SH-SY5Y (cell line): Measurements from ENCODE around the gene TOMT.

ENCODE experiments used
- GATA2 ChIP-seq: IDR thresholded peaks from 2 replicates; pipeline ENCODE4 v1.6.1; 2011; ENCODE audit warnings: mild to moderate bottlenecking, low read depth, low read length
- GATA3 ChIP-seq: IDR thresholded peaks from 2 replicates; pipeline ENCODE4 v1.6.1; 2011; ENCODE audit warnings: low read depth, mild to moderate bottlenecking, low read length, moderate library complexity

TOMT gene, protein sequence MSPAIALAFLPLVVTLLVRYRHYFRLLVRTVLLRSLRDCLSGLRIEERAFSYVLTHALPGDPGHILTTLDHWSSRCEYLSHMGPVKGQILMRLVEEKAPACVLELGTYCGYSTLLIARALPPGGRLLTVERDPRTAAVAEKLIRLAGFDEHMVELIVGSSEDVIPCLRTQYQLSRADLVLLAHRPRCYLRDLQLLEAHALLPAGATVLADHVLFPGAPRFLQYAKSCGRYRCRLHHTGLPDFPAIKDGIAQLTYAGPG

DNA sequence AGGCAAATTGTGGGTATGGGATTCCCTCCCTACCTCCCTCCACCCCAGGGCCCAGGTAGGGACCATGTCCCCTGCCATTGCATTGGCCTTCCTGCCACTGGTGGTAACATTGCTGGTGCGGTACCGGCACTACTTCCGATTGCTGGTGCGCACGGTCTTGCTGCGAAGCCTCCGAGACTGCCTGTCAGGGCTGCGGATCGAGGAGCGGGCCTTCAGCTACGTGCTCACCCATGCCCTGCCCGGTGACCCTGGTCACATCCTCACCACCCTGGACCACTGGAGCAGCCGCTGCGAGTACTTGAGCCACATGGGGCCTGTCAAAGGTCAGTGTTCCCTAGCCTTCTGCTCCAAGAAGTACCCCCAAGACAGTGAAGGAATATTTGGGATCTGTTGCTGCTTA lies at the start of gene TOMT:
Gene TOMT (plus strand): TSS at position 37 of the 400 bp plus-strand sequence. CDS start 28 bp downstream, at position 65.
- TF ChIP-seq GATA3 (no peak), GATA2 (no peak)

GRCh38 chr11:72058416-72059034 lies 47.2 kb upstream of the TOMT start:
- no peak for TF ChIP-seq GATA2
- no peak for TF ChIP-seq GATA3

- TF ChIP-seq GATA2 (no peak), GATA3 (no peak)
Measured at GRCh38 chr11:72061739-72062396, 43.9 kb upstream of the TOMT start.

DNA sequence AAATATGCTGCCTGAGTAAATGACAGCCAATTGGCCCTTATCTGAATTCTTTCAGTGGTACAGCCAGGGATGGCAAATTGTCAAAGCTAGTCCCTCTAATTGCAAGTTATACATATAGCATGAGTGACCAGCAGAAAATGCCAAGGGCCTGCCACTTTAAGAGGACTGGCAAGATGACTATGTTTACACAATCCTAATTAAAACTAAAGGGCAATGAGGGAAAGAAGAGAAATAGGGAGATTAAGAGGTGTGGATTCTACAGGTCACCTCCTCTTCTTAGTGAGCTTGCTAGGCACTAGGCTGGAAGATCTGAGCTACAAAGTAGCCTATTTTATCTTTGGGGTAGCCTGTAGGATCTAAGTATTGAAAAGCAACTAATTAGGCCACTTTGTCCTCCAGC lies 38.9 kb upstream of the TOMT start:
- no peak for TF ChIP-seq GATA3
- TF ChIP-seq GATA2: no peak

DNA sequence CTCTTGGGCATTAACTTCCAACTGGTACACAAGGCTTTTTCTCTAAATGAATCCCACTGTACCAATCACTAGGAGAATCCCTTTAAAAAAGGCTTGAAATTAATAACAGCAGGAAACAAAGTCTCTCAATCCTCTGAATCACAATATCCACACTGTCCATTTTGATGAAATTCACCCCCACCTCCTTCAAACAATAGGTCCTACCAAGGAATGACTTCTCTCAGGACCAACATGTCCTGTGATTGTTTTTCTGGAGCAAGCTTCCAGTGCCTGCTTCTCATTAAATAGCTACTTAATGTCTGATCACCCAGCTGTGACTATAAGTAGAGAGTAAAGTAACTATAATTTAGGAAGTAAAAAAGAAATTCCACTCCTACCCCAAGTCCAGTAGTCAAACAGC lies 38.5 kb upstream of the TOMT start:
- TF ChIP-seq GATA2: no peak
- no peak for TF ChIP-seq GATA3

- TF ChIP-seq GATA3: no peak
- no peak for TF ChIP-seq GATA2
Measured at GRCh38 chr11:72067676-72068075, 38.0 kb upstream of the TOMT start.

GRCh38 chr11:72069200-72069599 lies 36.5 kb upstream of the TOMT start:
- no peak for TF ChIP-seq GATA2
- no peak for TF ChIP-seq GATA3

- TF ChIP-seq GATA2 (no peak), GATA3 (no peak)
Measured at GRCh38 chr11:72069787-72070251, 35.9 kb upstream of the TOMT start.

DNA sequence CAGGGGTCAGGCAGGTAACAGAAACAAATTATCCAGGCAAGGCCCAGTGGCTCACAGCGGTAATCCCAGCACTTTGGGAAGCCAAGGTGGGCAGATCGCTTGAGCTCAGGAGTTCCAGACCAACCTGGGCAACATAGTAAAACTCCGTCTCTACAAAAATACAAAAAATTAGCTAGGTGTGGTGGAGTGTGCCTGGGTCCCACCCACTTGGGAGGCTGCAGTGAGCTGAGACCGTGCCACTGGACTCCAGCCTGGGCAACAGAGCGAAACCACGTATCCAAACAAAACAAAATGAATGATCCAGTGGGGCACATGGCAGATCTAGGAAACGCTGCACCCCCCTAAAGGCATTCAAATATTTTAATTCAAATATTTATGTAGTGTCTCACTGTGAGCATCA lies 35.2 kb upstream of the TOMT start:
- TF ChIP-seq GATA2 (no peak), GATA3 (no peak)

DNA sequence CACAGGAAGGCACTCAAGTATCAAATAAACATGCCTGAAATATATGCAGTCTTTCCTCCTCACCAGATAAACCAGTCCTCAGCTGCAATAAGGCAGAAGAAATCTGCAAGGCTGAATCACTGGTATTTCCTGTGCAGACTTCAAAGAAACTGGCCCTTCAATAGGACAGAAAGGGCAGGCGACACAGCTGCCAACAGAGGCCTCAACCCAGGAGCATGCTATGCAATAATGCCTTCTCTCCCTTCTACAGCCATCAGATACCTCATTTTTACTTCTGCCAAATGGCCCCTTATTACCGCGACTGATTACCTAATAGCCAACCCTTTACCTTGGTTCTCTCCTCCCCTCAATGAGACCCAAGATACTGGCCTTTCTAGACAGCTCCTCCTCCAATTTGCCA lies 33.4 kb upstream of the TOMT start:
- TF ChIP-seq GATA3 (no peak), GATA2 (no peak)

GRCh38 chr11:72075109-72075508 lies 30.6 kb upstream of the TOMT start:
- no peak for TF ChIP-seq GATA2
- no peak for TF ChIP-seq GATA3

DNA sequence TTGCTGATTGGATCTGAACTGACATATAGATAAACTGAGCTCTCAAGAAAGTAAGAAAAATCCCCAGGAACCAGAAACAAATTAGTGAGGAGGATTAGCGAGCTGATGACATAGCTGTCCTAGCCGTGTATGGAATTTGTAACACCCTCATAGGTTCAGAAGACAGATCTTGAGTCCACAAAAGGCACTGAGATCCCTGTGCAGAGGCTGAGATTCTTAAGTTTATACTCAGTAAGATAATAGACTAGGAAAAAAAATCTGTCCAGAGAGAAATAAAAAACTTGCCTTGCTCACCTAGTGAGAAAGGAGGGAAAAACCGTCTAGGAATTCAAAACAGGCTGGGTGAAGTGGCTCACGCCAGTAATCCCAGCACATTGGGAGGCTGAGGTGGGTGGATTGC lies 30.0 kb upstream of the TOMT start:
- TF ChIP-seq GATA2: no peak
- TF ChIP-seq GATA3: no peak

DNA sequence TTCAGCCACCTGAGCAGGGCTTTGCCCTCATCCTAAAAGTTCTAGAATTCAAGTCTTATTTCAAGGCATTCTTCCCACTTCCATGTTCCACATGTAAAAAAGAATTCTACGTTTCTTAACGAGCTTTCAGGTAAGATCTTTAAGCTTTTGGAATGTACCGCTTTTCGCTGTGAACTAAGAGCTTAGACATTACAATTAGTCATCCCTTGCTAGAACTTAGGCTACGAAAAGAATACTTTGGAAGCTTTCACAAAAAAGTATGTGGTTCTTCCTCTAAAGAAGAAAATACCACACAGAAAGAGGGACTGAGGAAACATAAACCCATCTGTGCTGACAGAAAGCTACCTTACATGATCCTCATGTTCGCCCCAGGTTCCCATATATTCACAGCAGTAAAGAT lies 27.2 kb upstream of the TOMT start:
- TF ChIP-seq GATA3: no peak
- no peak for TF ChIP-seq GATA2

DNA sequence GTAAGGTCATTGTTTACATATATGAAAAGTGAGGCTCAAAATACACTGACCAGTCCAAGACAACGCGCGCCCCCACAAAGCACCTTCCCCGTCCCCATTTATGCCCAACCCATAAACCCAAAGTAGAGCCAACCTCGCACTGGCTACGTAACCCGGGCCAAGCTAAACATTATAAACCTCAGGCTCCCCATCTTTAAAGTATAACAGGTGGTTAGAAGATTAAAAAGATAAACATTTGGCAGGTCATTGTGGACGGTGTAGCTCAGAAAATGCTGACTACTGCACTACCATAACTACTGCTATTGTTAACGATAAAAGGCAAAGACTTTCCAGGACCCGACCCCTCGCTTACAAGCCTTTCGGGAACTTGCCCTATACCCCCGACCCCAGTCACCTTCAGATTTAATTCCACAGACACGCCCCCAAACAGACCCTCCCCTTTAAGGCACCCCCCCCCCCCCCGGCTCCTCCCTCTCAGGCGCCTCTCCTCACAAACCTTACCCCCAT lies 25.9 kb upstream of the TOMT start:
- TF ChIP-seq GATA3: no peak

DNA sequence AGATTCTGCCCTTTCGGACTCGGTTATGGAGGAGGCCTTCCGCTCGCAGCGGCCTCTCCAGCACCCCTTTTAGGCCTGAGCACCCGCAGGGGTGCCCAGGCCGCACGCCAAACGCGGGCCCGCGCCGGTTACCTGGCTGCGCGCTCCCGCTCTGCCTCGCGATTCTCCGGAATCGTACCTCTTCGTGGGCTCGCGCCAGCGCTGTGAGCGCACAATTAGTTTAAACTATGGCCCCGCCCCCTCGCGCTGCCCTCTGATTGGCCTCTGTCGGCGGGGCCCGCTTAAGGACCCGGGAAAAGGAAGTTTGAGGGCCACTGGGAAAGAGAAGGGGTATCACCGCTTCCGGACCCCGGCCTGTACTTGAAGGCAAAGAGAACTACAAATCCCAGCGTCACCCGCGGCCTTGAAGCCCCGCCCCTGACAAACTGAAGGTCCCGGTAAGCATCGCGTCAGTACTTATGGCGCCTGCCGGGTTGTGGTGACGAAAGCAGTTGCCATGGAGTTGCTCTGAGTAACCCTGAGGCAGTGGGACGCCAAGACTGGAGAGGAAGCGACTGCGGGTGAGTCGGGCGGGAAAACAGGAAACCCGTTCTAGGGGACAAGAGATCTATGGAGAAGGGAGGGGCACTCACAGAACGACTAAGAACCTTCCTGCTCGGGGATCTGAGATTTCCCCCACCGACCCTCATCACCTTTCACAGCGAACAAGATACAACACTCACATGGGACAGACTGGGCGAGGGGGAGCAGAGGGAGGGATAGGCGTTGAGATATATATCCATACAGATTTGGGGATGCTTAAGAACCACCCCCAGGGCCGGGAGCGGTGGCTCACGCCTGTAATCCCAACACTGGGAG lies 25.2 kb upstream of the TOMT start, which contains the start of the genes LRRC51 and NUMA1:
Gene LRRC51 (plus strand): TSS at position 525 of the 858 bp plus-strand sequence. CDS start 8,234 bp downstream, outside the sequence.
Gene NUMA1 (minus strand): TSS at position 217 of the 858 bp plus-strand sequence. CDS start 44,599 bp downstream, outside the sequence.
- TF ChIP-seq GATA2 (no peak), GATA3 (no peak)
